Activated T-helper 1 cell treated with anti-CD3 and anti-CD28 coated beads, Interleukin-2, amount 50 U/mL, for 16 hours (primary cell): ENCODE data around the gene VAC14.

Experiments
- DNase-seq, 2 donors: peaks; one replicate each; pipeline ENCODE4 v3.0.0-alpha.2; 2020; ENCODE audit warnings: low read depth in 1 of 2, low spot score in 1 of 2

The VAC14 gene

GRCh38 chr16:70709457-70709856, 91.5 kb downstream of the VAC14 start:
- no peak for DNase-seq

- DNase-seq: no peak
Measured at GRCh38 chr16:70708366-70709246, 92.4 kb downstream of the VAC14 start.

GRCh38 chr16:70706948-70707465, 94.0 kb downstream of the VAC14 start:
- DNase-seq: no peak

DNA sequence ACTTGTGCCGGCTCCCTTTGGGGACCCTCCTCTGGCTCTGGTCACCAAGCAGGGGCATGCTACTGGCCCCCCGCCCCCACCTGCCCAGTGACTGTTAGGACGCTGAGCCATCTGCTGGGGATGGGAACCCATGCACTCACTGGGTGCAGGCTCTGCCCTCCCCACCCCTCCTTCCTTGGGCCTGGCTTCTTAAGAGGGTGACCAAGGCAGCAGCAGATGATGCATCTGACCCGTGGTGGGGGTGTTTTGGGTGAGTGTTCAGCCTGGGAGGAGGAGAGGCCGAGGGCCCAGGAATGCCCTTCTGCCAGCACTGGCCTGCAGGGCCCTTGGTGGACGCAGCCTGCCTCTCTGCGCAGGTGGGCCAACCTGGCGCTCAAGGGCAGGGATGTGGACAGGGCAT, 95.9 kb downstream of the VAC14 start:
- DNase-seq: no peak

GRCh38 chr16:70704586-70704985, 96.4 kb downstream of the VAC14 start:
- no peak for DNase-seq

DNA sequence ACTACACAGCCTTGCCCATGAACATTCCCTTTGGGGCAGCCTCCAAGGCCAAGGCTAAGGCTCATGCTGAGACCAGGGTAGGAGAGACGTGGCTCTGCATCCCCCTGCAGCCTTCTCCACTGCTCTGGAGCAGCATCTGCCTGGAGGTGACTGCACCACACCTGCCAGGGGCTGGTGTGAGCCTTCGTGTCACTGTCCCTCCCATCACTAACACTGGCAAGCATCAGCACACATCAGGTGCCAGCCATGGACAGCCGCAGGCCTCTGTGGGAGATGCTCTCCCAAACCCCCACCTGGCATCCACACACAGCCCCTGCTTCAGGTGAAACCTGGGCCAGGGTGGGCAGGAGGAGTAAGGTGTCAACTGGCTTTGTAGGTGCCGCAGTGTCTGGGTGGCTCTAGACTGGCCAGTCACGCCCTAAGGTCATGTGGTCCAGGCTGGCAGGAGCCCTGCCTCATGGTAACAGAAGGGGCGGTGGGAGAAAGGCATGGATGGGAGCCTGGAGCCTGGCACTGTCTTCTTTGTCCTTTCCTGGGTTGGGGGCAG, 97.0 kb downstream of the VAC14 start:
- DNase-seq: no peak

GRCh38 chr16:70703041-70703834, 97.7 kb downstream of the VAC14 start:
- DNase-seq: no peak

GRCh38 chr16:70702624-70703023, 98.3 kb downstream of the VAC14 start:
- DNase-seq: no peak

GRCh38 chr16:70701998-70702397, 99.0 kb downstream of the VAC14 start:
- DNase-seq: no peak

GRCh38 chr16:70701596-70701995, 99.4 kb downstream of the VAC14 start:
- DNase-seq: no peak

GRCh38 chr16:70701036-70701435, 99.9 kb downstream of the VAC14 start:
- no peak for DNase-seq

DNA sequence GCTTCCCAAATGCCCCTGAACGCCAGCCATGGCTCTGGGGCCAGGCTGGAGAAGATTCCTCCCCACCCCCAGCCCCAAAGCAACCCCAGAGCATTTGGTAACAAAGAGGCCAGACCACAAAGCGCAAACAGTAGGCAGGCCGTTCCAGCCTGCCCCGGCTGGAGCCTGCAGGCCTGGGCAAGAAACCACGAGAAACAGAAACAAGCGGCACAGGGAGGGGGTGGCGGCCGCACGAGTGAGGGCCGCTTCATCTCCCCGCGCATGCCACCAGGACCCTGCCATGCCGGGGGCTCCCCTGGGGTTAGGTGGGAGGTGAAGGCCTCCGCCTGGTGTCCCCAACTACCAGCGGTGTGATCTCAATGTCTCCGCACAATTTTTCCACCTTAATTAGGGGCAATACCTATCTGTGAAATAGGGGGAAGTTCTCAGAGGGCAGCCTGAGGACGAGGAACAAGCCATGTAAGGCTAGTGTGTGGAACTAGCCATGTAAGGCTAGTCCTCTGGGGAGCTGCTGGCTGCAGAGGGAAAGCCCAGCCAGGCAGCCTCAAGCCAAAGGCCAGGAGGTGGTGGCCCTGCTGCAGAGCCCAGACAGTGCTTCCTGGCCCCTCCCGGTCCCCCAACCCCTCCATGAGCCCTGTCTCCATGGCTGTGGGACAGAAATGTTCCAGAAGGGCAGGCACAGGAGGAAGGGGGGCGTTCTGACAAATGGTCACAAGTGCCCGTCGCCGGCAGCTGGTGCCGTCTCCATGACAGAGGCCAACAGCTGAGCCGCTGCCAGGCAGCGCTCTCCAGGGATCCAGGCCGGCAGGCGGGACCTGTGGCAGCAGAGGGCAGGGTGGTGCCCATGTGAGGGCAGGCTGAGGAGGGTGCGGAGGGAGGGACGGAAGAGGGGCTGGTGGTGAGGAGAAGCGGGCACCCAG, 100.6 kb downstream of the VAC14 start:
- DNase-seq: no peak

- DNase-seq: no peak
Measured at GRCh38 chr16:70699696-70700095, 101.3 kb downstream of the VAC14 start.

GRCh38 chr16:70698901-70699300, 102.1 kb downstream of the VAC14 start:
- DNase-seq: no peak

DNA sequence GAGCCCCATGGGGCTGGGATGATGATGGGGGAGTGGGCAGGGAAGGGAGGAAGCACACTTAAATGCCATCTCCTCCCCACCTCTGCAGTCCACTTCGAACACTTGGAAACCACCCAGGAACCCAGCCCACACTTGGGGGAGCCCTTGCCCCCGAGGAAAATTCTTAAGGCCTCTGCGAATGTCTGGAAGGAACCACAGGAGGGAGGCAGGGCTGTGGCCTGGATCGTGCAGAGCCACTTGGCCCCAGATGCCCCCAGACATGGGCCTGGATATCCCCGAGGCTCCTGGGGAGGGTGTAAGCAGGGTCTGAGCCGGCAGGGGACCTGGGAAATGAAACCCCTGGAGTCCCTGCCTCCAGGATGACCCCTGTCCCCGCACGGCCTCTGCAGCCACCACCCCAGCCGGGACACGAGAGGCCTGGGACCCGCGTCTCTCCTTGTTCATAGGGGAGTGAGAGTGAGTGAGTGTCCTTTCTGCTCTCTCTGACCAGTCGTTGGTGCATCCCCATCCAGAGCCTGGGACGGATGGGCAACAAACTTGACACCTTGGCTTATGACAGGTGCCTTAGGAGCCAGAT, 103.3 kb downstream of the VAC14 start:
- no peak for DNase-seq

DNA sequence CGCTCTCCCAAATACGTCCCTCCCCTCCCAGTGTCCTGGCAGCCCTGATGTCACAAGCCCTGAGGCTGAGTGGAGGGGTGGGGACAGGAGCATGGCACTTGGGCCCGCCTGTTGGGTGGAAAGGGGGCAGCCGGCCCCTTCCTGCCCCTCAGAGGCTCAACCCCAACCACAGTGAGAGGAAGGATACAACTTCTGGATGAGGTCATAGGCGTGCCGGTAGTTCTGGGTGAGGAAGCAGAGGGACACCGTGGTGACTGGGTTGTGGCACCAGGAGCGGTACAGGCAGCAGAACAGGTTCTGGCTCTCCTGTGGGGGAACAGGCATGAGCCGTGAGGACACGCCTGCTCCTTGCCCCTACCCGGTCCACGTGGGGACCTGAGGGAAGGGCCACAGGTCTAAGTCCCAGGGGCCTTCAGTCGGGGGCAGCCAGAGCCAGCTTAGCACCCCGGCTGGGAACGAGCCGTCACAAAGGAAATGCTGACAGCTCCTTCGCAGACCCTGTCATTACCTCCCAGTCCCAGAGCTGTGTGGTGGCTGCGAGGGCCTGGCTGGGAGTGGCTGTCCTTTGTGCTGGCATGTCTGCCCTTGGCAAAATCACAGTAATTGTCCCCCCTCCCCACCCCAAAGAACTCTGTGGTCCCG, 103.9 kb downstream of the VAC14 start:
- no peak for DNase-seq

DNA sequence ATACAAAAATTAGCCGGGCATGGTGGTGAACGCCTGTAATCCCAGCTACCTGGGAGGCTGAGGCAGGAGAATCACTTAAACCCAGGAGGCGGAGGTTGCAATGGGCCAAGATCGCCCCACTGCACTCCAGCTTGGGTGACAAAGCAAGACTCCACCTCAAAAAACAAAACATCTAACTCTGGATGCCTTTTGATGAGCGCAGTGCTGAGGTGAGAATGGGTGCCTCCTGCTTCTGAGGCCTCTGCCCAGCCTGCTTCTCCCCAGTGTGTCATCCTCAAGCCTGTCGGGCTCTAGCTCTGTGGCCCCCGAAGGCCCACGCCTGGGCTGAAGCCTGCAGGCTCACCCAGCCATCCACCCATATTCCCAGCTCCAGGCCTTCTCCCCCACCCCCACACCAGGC, 104.6 kb downstream of the VAC14 start:
- no peak for DNase-seq

DNA sequence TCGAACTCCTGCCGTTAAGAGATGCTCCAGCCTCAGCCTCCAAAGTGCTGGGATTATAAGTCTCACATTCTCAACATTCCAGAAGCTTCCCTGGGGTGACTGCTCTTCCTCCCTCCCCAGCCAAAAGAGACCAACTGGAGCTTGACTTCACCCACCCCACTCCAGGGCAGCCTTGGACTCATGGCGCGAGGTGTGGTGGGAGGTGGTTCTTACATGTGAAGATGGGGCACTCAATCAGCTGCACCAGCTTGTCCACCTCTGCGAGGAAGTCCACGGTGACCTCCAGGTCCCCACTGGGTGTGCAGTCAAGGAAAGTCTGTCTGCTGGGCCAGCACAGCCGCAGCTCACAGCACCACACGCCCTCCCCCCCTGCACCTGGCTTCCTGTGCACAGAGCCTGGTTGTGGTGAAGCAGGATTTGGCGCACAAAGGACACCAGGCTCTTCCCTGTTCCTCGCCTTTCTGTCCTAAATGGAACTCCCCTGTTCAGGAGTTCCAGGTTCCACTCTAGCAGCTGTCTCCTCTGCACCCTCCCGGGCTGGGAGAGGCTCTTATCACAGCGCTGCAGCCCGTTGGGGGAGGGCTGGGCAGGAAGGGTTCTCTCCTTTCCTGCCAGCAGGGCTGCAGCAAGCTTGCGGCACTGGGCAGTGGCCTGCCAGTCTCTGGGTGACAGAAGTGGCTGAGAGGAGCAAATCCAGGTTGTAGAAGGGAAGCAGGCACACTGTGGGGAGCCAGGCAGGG, 105.5 kb downstream of the VAC14 start:
- DNase-seq: no peak

DNA sequence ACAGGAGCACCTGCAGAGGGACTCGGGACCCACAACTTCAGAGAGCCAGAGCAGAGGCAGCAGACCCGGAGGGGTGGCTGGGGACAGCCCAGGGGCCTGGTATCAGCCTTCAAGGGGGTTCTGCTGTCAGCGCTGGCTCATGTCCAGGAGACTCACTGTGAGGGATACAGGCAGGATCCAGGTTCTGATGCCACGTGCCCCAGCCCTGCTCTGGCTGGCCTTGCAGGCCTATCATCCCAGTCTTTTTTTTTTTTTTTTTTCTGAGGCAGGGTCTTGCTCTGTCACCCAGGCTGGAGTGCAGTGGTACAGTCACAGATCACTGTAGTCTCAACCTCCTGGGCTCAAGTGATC, 106.1 kb downstream of the VAC14 start:
- DNase-seq: no peak
